Measurements from ENCODE around the gene AJM1. TPM values are rescaled to one million over a fixed set of nuclear protein-coding genes. Genes with fewer than 3 reads are reported as not detected.
"Not testable (repeated sequence)": the region's sequence is repeated elsewhere in the genome, so short reads cannot be mapped to it uniquely, and the experiment has no call there.

The AJM1 gene
- total and polyA plus RNA-seq, 4 donors = 0.63 to 26.9 (median 6.2) TPM

GRCh38 chr9:136861874-136862457, 19.7 kb downstream of the AJM1 start:
- no peak for DNase-seq
- Histone ChIP-seq H3K4me3 (ENCODE audit: low read length in 2 of 2) (no peak overlapping the region), H3K36me3 (ENCODE audit: control insufficient read depth in 1 of 2, insufficient read depth in 2 of 2, low read length in 1 of 2) (peaks cover 0 to 3% of the 10 kb centered on the region in 2 donors), H3K27ac (ENCODE audit: low read depth in 1 of 2, low read length in 2 of 2) (no peak overlapping the region), H3K4me1 (ENCODE audit: control insufficient read depth in 1 of 2, insufficient read depth in 2 of 2, low read length in 2 of 2) (no peaks in the 10 kb centered on the region), H3K27me3 (ENCODE audit: control insufficient read depth in 1 of 2, insufficient read depth in 2 of 2, low read length in 1 of 2) (no peaks in the 10 kb centered on the region), H3K9me3 (ENCODE audit: control insufficient read depth, low read length) (no peaks in the 10 kb centered on the region)
- no peak for ATAC-seq (ENCODE audit: low FRiP score)
- 87% methylated on average over 26 of the region's 26 CpGs for WGBS, 2 donors
- intact Hi-C loops (cut with DNase I) = no loop called here

DNA sequence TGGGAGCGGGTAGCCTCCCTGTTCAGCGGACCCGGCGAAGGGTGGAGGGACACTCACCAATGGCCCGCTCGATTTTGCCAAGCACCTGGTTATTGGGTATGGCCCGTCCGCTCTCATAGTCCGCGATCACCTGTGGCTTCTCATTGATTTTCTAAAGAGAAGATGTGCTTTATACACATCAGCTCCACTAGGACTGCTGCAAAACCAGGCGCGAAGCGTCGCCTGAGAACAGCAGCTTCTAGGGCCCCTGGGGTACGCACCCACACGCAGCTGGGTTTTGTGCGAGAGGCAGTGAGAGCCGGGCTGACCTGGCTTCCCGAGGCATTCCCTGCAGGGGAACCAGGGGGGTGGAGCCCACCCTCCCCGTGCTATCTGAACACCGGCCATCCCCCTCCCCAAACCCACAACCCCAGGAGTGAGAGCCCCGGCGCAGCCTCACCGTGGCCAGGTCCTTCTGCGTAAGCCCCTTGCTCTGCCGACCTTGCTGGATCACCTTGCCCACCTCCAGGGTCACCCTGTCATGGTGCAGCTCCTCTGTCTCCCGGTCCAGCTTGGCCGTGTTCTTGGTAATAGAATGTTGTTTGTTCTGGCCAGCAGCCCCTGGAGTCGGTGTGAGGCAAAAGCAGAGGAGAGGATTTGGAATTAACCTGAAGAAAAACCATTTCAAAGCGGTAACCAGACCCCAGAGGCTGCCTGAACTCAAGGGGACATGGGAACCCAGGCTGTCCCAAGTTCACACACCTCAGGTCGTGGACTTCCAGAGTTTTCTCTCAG, 20.8 kb downstream of the AJM1 start:
- ATAC-seq (ENCODE audit: low FRiP score) = no peak
- Histone ChIP-seq H3K4me1 (ENCODE audit: control insufficient read depth in 1 of 2, insufficient read depth in 2 of 2, low read length in 2 of 2) (no peaks in the 10 kb centered on the region), H3K27ac (ENCODE audit: low read depth in 1 of 2, low read length in 2 of 2) (no peak overlapping the region), H3K9me3 (ENCODE audit: control insufficient read depth, low read length) (no peaks in the 10 kb centered on the region), H3K36me3 (ENCODE audit: control insufficient read depth in 1 of 2, insufficient read depth in 2 of 2, low read length in 1 of 2) (peaks cover 0 to 3% of the 10 kb centered on the region in 2 donors), H3K4me3 (ENCODE audit: low read length in 2 of 2) (no peak overlapping the region), H3K27me3 (ENCODE audit: control insufficient read depth in 1 of 2, insufficient read depth in 2 of 2, low read length in 1 of 2) (no peaks in the 10 kb centered on the region)
- WGBS, 2 donors = 79 to 80% methylated on average over 31 of the region's 31 CpGs
- peak; percentile 42 to 74 for DNase-seq
- intact Hi-C loops (cut with DNase I) = no loop called here

DNA sequence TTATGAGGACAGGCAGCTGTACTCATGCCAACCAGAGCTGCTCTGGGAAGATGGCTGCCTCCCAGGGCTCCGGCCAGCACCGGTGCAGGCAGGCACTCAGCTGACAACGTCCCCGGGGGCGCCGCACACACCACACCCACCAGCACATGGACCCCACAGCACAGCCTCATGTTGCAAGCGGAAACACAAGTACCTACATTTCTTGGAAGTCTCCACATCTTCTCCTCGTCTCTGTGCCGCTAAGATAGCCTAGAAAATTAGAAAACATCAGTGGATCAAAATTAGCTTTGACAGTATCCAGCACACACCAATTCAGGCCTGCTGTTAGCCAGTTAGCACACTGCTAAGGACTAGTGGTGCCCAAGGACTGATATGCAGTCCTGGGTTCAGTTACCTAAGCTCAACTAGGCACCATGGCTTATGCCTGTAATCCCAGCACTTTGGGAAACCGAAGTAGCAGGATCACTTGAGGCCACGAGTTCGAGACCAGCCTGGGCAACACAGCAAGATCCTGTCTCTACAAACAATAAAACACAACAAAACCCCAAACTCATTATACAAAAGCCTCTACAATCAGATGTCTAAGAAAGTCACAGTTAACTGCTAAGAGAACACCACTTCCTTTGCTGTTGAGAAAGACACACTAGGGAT, 21.5 kb downstream of the AJM1 start:
- H3K27ac ChIP-seq (ENCODE audit: low read depth in 1 of 2, low read length in 2 of 2) = no peak overlapping the region
- H3K4me1 ChIP-seq (ENCODE audit: control insufficient read depth in 1 of 2, insufficient read depth in 2 of 2, low read length in 2 of 2) = no peaks in the 10 kb centered on the region
- 69 to 74% methylated on average over 12 of the region's 12 CpGs for WGBS, 2 donors
- H3K9me3 ChIP-seq (ENCODE audit: control insufficient read depth, low read length) = no peaks in the 10 kb centered on the region
- no peak for DNase-seq
- H3K27me3 ChIP-seq (ENCODE audit: control insufficient read depth in 1 of 2, insufficient read depth in 2 of 2, low read length in 1 of 2) = no peaks in the 10 kb centered on the region
- H3K4me3 ChIP-seq (ENCODE audit: low read length in 2 of 2) = no peak overlapping the region
- intact Hi-C loops (cut with DNase I) = no loop called here
- peaks cover 0 to 3% of the 10 kb centered on the region in 2 donors for H3K36me3 ChIP-seq (ENCODE audit: control insufficient read depth in 1 of 2, insufficient read depth in 2 of 2, low read length in 1 of 2)
- no peak for ATAC-seq (ENCODE audit: low FRiP score)

- Histone ChIP-seq H3K4me1 (ENCODE audit: control insufficient read depth in 1 of 2, insufficient read depth in 2 of 2, low read length in 2 of 2) (no peaks in the 10 kb centered on the region), H3K4me3 (ENCODE audit: low read length in 2 of 2) (peak overlapping the region; percentile 61 to 85), H3K36me3 (ENCODE audit: control insufficient read depth in 1 of 2, insufficient read depth in 2 of 2, low read length in 1 of 2) (peaks cover 0 to 3% of the 10 kb centered on the region in 2 donors), H3K27ac (ENCODE audit: low read depth in 1 of 2, low read length in 2 of 2) (no peak overlapping the region), H3K9me3 (ENCODE audit: control insufficient read depth, low read length) (no peaks in the 10 kb centered on the region), H3K27me3 (ENCODE audit: control insufficient read depth in 1 of 2, insufficient read depth in 2 of 2, low read length in 1 of 2) (no peaks in the 10 kb centered on the region)
- DNase-seq = peak in 1 of 2 donors; percentile 41
- intact Hi-C loops (cut with DNase I) = no loop called here
- ATAC-seq (ENCODE audit: low FRiP score) = no peak
- 64 to 66% methylated on average over 11 of the region's 11 CpGs for WGBS, 2 donors
These were observed 22.9 kb downstream of the AJM1 start for GRCh38 chr9:136865041-136865767.

DNA sequence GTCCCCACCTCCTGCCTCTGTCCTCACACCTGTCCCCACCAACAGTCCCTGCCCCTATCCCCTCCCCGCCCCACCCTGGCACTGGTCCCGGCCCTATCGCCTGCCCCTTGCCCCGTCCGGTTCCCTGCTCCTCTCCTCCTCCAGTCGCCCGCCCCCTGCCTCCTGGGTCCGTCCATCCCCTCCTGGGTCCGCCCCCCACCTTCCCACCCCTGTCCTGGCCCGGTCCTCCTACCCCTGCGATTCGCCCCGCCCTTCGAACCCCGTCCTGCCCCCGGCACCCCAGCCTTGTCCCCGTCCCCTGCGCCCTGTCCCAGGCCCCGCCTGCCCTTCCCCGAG, 23.5 kb downstream of the AJM1 start:
- ATAC-seq (ENCODE audit: low FRiP score) (peak; percentile 39), DNase-seq (no peak)
- H3K27ac ChIP-seq (ENCODE audit: low read depth in 1 of 2, low read length in 2 of 2) = no peak overlapping the region
- no peaks in the 10 kb centered on the region for H3K4me1 ChIP-seq (ENCODE audit: control insufficient read depth in 1 of 2, insufficient read depth in 2 of 2, low read length in 2 of 2)
- H3K9me3 ChIP-seq (ENCODE audit: control insufficient read depth, low read length) = no peaks in the 10 kb centered on the region
- H3K36me3 ChIP-seq (ENCODE audit: control insufficient read depth in 1 of 2, insufficient read depth in 2 of 2, low read length in 1 of 2) = peaks cover 0 to 3% of the 10 kb centered on the region in 2 donors
- intact Hi-C loops (cut with DNase I) = no loop called here
- H3K27me3 ChIP-seq (ENCODE audit: control insufficient read depth in 1 of 2, insufficient read depth in 2 of 2, low read length in 1 of 2) = no peaks in the 10 kb centered on the region
- peak overlapping the region; percentile 61 to 85 for H3K4me3 ChIP-seq (ENCODE audit: low read length in 2 of 2)
- WGBS, 2 donors = 1% methylated on average over 19 to 20 of the region's 20 CpGs

GRCh38 chr9:136866898-136867421, 24.7 kb downstream of the AJM1 start:
- DNase-seq; H3K9me3 ChIP-seq (ENCODE audit: control insufficient read depth, low read length); intact Hi-C loops (cut with DNase I); H3K4me1 ChIP-seq (ENCODE audit: control insufficient read depth in 1 of 2, insufficient read depth in 2 of 2, low read length in 2 of 2); H3K36me3 ChIP-seq (ENCODE audit: control insufficient read depth in 1 of 2, insufficient read depth in 2 of 2, low read length in 1 of 2); H3K27ac ChIP-seq (ENCODE audit: low read depth in 1 of 2, low read length in 2 of 2); H3K27me3 ChIP-seq (ENCODE audit: control insufficient read depth in 1 of 2, insufficient read depth in 2 of 2, low read length in 1 of 2); ATAC-seq (ENCODE audit: low FRiP score): not testable (repeated sequence)
- 85 to 90% methylated on average over 29 of the region's 29 CpGs for WGBS, 2 donors
- H3K4me3 ChIP-seq (ENCODE audit: low read length in 2 of 2) = peak overlapping the region; percentile 53 to 85

- 98% methylated on average over 18 of the region's 18 CpGs for WGBS, 2 donors
- Histone ChIP-seq H3K36me3 (ENCODE audit: control insufficient read depth in 1 of 2, insufficient read depth in 2 of 2, low read length in 1 of 2) (peaks cover 0 to under 1% of the 10 kb centered on the region in 2 donors), H3K9me3 (ENCODE audit: control insufficient read depth, low read length) (no peaks in the 10 kb centered on the region), H3K27ac (ENCODE audit: low read depth in 1 of 2, low read length in 2 of 2) (no peak overlapping the region), H3K4me1 (ENCODE audit: control insufficient read depth in 1 of 2, insufficient read depth in 2 of 2, low read length in 2 of 2) (no peaks in the 10 kb centered on the region), H3K27me3 (ENCODE audit: control insufficient read depth in 1 of 2, insufficient read depth in 2 of 2, low read length in 1 of 2) (no peaks in the 10 kb centered on the region), H3K4me3 (ENCODE audit: low read length in 2 of 2) (no peak overlapping the region)
- intact Hi-C loops (cut with DNase I) = no loop called here
- no peak for DNase-seq
- ATAC-seq (ENCODE audit: low FRiP score) = no peak
These were observed 25.2 kb downstream of the AJM1 start for GRCh38 chr9:136867480-136867879.

DNA sequence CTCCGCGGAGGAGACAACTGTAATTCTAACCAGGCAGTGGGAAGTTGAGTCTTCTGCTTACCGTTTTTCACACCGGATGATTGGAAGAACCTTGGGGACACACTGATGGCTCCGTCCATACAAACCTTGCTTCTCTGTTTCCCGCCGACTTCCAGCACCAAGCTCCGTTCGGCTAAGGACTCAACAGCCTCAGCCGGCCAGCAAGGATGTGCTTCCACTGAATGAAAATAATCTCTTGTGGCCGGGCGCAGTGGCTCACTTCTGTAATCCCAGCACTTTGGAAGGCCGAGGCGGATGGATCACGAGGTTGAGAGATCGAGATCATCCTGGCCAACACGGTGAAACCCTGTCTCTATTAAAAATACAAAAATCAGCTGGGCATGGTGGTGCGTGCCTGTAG, 25.6 kb downstream of the AJM1 start:
- intact Hi-C loops (cut with DNase I) = no loop called here
- ATAC-seq (ENCODE audit: low FRiP score) (no peak), DNase-seq (no peak)
- Histone ChIP-seq H3K27me3 (ENCODE audit: control insufficient read depth in 1 of 2, insufficient read depth in 2 of 2, low read length in 1 of 2) (no peaks in the 10 kb centered on the region), H3K36me3 (ENCODE audit: control insufficient read depth in 1 of 2, insufficient read depth in 2 of 2, low read length in 1 of 2) (no peaks in the 10 kb centered on the region), H3K4me3 (ENCODE audit: low read length in 2 of 2) (no peak overlapping the region), H3K9me3 (ENCODE audit: control insufficient read depth, low read length) (no peaks in the 10 kb centered on the region), H3K4me1 (ENCODE audit: control insufficient read depth in 1 of 2, insufficient read depth in 2 of 2, low read length in 2 of 2) (no peaks in the 10 kb centered on the region), H3K27ac (ENCODE audit: low read depth in 1 of 2, low read length in 2 of 2) (no peak overlapping the region)
- 97 to 99% methylated on average over 18 of the region's 18 CpGs for WGBS, 2 donors
